ENCODE data around the gene TM4SF18.

Gene TM4SF18

DNA sequence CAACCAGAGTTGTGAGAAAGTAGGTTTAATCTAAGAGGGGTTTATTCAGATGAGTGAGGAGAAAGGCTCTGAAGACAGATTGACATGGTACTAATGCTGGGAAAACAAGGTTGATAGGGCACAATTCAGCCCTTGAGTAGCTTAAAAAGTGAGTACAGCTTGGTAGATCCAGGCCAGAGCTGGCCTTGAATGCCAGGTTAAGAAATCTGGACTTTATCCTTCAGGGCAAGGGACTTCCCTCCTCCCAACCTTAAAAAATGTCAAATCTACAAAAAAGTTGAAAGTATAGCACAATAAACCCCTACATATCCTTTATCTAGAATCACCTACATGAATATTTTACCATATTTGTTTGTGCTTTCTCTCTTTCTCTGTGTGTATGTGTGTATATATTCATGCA, 7.9 kb downstream of the TM4SF18 start:
- DNase-seq: no peak

DNA sequence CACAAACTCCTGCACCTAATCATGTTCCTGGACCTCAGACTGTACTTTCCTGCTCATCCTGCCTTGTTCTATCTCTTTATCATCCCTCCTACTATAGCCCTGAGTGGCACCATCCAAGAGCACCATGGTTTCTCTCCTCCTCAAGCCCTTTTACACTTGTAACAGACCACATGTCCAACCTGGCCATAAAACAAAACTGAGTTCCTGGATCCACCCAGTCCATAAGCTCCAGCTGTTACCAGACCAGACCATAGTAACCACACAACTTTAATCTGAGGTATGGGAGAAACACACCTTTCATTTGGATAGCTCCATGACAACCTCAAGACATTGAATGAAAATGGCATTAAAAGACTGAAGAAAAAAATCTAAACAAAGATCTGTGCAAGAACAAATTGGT, 9.1 kb downstream of the TM4SF18 start:
- DNase-seq: no peak

DNA sequence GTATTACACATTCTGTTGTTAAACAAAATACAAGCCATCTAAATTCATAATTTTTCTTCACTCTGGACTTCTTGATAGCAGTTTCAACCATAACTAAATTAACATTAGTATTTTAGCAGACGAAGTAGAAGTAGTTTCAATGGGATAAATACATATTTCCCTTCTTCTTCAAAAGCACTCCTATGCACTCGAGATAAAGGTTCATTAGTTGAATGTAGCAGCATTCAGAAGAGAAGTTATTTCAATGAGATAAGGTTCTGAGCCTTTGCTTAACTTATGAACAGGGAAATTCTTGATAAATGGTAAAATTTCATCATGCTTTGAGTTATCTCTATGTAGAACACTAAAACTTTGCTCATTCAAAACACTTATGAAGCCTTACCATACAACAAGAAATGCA, 11.8 kb downstream of the TM4SF18 start:
- DNase-seq: no peak

DNA sequence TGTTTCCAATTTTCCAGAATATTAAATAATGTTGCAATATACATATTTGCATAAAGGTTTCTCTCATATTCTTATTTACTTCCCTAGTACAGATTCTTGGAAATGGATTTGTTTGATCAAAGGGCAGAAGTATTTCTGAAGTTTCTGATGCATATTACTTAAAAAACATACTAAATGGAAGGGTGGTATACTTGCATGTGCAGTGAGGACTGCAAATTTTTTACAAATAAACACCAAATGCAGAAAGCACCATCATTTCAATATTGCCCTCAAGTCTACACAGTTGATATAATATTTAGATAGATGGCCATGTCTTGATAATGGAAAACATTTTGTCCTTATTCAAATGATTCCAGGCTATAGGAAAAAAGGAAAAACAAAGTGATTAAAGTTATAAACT, 12.3 kb downstream of the TM4SF18 start:
- DNase-seq: no peak

DNA sequence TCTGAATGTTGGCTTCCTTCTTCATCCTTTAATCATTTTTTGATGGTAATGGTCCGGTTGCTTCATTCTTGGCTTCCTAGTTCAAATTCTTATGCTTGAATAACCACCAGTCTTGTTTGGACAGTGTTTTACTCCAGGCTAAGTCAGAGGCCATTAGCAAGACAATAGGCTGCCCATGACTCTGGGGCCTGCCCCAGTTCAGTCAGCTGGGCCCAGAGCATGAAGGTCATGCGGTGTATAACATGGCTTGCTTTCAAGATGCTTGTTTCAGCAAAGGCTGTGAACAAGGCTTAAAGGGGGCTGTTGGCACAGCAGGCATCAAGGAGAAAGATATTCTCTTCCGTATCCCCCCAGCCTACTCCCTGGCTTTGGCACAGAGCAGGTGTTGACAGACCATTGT, 13.7 kb downstream of the TM4SF18 start:
- DNase-seq: no peak

DNA sequence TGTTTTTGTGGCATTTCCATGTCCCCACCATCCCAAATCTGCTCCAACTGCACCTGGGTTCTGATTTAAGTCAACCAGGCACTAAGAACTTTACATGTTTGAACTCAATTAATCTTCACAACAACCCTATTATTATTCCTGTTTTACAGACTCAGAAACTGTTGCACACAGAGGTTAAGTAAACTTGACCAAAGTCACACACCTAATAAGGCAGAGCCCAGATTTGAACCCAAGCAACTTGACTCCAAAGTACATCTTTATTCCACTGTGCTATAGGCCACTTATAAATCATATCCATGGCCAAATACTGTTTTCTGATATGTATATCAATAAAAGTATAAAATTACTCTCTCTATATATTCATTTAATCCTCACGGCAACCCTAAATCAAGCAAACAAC, 16.4 kb downstream of the TM4SF18 start:
- DNase-seq: no peak

GRCh38 chr3:149316437-149316836, 17.0 kb downstream of the TM4SF18 start:
- DNase-seq: no peak

DNA sequence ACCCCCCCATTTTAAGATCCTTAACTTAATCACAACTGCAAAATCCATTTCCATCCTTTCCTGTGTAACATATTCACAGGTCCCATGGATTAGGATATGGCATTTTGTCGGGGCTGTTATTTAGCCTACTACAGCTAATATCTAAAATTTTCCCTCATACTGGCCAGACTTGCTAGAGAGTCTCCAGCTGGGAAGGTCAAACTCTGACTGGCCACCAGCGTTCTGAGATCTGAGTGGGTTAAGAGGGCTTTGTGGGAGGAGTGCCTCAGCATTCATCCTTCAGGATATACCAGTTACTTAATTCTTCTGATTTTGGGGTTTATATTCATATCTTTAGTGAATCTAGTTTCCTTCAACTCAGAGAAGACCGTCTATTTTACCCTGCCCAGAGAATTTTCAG, 17.7 kb downstream of the TM4SF18 start:
- no peak for DNase-seq

GRCh38 chr3:149314807-149315578, 18.4 kb downstream of the TM4SF18 start:
- no peak for DNase-seq

DNA sequence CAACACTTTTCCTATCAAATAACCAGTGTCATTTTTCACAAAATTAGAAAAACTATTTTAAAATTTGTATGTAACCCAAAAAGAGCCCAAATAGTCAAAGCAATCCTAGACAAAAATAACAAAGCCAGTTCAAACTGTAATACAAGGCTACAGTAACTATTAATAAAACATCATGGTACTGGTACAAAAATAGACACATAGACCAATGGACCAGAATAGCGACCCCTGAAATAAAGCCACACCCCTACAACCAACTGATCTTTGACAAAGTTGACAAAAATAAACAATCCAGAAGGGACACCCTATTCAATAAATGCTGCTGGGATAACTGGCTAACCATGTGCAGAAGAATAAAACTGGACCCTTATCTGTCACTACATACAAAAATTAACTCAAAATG, 19.9 kb downstream of the TM4SF18 start:
- no peak for DNase-seq

DNA sequence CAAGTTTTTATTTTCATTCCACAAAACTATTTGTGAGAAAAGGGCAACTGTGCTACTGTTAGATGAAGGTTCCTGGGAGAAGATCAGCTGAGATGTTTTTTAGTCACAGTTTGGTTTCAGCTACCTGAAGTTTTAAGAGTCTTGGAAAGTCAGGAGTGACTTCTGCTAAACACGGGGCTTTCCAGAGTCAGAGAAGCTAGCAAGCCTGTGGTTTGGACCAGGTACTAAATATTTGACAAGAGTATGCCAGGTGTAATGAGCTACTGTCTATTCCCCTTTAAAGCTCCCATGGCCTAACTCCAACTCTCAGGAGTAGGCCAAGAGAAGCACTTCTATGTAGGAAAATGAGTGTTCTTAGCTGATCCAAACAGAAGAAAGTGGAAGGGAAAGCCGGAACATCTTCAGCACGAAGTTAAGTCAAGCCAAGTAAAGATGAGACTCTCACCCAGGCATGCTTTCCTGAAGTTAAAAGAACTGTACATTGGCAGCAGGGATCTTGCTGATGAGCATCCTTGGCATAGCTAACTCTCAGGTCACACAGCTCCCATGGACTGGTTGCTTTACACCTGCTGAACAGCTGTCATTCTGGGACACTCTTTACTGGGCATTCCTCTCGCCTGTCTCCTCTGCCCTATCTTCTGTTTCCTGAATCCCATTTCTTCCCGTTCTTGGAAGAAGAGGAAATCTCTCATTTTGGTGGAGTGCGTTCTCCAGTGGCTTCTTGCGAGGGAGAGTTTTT, 22.5 kb downstream of the TM4SF18 start:
- DNase-seq: no peak

DNA sequence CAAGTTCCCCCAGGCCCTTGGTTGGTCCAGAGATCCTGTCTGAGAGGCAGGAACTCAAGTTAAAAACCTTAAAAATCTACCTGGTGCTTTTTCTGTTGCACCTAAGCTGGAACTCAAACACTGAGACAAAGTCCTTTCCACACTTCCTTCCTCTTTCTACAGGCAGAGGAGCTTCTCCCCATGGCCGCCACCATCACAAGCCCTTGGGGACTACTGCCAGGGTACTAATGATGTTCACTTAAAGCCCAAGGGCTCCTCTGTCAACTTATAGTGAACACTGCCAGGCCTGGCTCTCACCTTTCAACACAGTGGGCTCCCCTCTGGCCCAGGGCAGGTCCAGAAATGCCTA, 26.0 kb downstream of the TM4SF18 start:
- DNase-seq: no peak

- DNase-seq: no peak
Observed at GRCh38 chr3:149306751-149307434, 26.5 kb downstream of the TM4SF18 start.

- DNase-seq: no peak
Observed at GRCh38 chr3:149305376-149305775, 28.1 kb downstream of the TM4SF18 start.

GRCh38 chr3:149299938-149300801, 33.3 kb downstream of the TM4SF18 start:
- peak; percentile 85 for DNase-seq

GRCh38 chr3:149296972-149297371, 36.5 kb downstream of the TM4SF18 start:
- no peak for DNase-seq

GRCh38 chr3:149292666-149293065, 40.8 kb downstream of the TM4SF18 start:
- DNase-seq: peak; percentile 24

- DNase-seq: peak; percentile 31
Observed at GRCh38 chr3:149291178-149291577, 42.3 kb downstream of the TM4SF18 start.

GRCh38 chr3:149288655-149289054, 44.8 kb downstream of the TM4SF18 start:
- no peak for DNase-seq

DNA sequence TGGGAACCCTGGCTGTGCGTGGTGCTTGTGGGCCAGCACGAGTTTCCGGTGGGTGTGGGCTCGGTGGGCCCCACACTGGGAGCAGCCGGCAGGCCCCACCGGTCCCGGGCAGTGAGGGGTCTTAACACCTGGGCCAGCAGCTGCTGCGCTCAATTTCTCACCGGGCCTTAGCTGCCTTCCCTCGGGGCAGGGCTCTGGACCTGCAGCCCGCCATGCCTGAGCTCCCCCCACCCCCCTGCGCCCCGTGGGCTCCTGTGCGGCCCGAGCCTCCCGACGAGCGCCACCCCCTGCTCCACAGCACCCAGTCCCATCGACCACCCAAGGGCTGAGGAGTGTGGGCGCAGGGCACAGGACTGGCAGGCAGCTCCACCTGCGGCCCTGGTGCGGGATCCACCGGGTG, 49.4 kb downstream of the TM4SF18 start:
- DNase-seq: no peak

- no peak for DNase-seq
Observed at GRCh38 chr3:149283401-149283800, 50.0 kb downstream of the TM4SF18 start.

DNA sequence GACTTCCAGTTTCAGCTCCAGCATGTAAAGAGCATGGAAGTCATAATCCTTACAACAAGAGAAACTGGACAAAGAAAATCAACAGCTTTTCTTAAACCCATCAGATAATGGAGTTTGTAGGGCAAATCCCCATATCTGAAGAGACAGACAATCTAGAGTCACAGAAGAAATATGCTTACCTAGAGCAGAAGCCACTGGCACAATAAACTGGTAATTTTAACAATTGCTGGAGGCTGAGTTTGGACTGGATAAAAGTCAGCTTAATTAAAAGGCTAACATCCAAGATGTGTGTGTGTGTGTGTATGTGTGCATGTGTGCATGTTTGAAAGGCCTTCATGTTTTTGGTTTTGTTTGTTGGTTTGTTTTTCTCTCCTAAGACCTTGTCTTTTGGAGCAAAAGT, 50.6 kb downstream of the TM4SF18 start:
- no peak for DNase-seq

- no peak for DNase-seq
Observed at GRCh38 chr3:149282322-149282721, 51.1 kb downstream of the TM4SF18 start.
